Stimulated activated naive B cell treated with anti-CD40 and anti-IgM and Interleukin-4, amounts not matched to agents 10 μg/mL and 1 μg/mL and 100 μg/mL, for 72 hours (primary cell): ENCODE measurements around the gene NIT1.
A peak's percentile ranks its signal among the peaks of the same experiment; 100 is the strongest.

Experiments used
- ATAC-seq, 2 donors: fragments of 150-1000 bp; cut with Tn5 transposase; replicated peaks; 2 replicates each; pipeline ENCODE4 v1.10.0; 2021; ENCODE audit warnings: moderate library complexity in 1 of 2
- DNase-seq: peaks from one replicate; pipeline ENCODE4 v3.0.0; 2021
- H3K27ac Mint-ChIP-seq: one replicate; pipeline ENCODE4 v1.8.0; 2022; ENCODE audit warnings: mild to moderate bottlenecking, mixed read lengths
- H3K27me3 Mint-ChIP-seq, 2 donors: one replicate each; pipeline ENCODE4 v1.8.0; 2022; ENCODE audit warnings: mixed read lengths in 2 of 2
- H3K36me3 Mint-ChIP-seq, 2 donors: one replicate each; pipeline ENCODE4 v1.8.0; 2022; ENCODE audit warnings: mixed read lengths in 2 of 2, mild to moderate bottlenecking in 1 of 2
- H3K4me1 Mint-ChIP-seq, 2 donors: one replicate each; pipeline ENCODE4 v1.8.0; 2022; ENCODE audit warnings: mixed read lengths in 2 of 2, mild to moderate bottlenecking in 1 of 2
- H3K4me3 Mint-ChIP-seq, 2 donors: one replicate each; pipeline ENCODE4 v1.8.0; 2022; ENCODE audit warnings: mild to moderate bottlenecking in 2 of 2, mixed read lengths in 2 of 2, moderate library complexity in 1 of 2
- H3K9me3 Mint-ChIP-seq, 2 donors: one replicate each; pipeline ENCODE4 v1.8.0; 2022; ENCODE audit warnings: mixed read lengths in 2 of 2, mild to moderate bottlenecking in 1 of 2

The NIT1 gene

GRCh38 chr1:161133220-161133740 lies 15.4 kb downstream of the NIT1 start:
- Mint-ChIP-seq H3K9me3 (no peaks in the 10 kb centered on the region), H3K27ac (no peak overlapping the region), H3K27me3 (no peaks in the 10 kb centered on the region), H3K4me3 (no peak overlapping the region), H3K36me3 (peaks cover 17 to 24% of the 10 kb centered on the region in 2 donors), H3K4me1 (peaks cover 25 to 48% of the 10 kb centered on the region in 2 donors)
- DNase-seq, result no peak
- ATAC-seq, result peak; percentile 10 to 20

- DNase-seq (no peak), ATAC-seq (no peak)
- H3K9me3 Mint-ChIP-seq, result no peaks in the 10 kb centered on the region
- no peak overlapping the region for H3K27ac Mint-ChIP-seq
- H3K36me3 Mint-ChIP-seq, result peaks cover 13 to 15% of the 10 kb centered on the region in 2 donors
- no peak overlapping the region for H3K4me3 Mint-ChIP-seq
- peaks cover 3 to 13% of the 10 kb centered on the region in 2 donors for H3K4me1 Mint-ChIP-seq
- H3K27me3 Mint-ChIP-seq, result no peaks in the 10 kb centered on the region
Measured at GRCh38 chr1:161137881-161138280, 20.0 kb downstream of the NIT1 start.

- ATAC-seq (no peak), DNase-seq (no peak)
- Mint-ChIP-seq H3K27ac (no peak overlapping the region), H3K27me3 (no peaks in the 10 kb centered on the region), H3K4me1 (peaks cover 3 to 13% of the 10 kb centered on the region in 2 donors), H3K36me3 (peaks cover 13 to 15% of the 10 kb centered on the region in 2 donors), H3K9me3 (no peaks in the 10 kb centered on the region), H3K4me3 (no peak overlapping the region)
Measured at GRCh38 chr1:161138431-161138830, 20.5 kb downstream of the NIT1 start.

GRCh38 chr1:161139766-161140165 lies 21.9 kb downstream of the NIT1 start:
- H3K27me3 Mint-ChIP-seq, result no peaks in the 10 kb centered on the region
- H3K4me1 Mint-ChIP-seq, result peaks cover 3 to 13% of the 10 kb centered on the region in 2 donors
- no peak overlapping the region for H3K4me3 Mint-ChIP-seq
- DNase-seq, result no peak
- peak in 1 of 2 donors; percentile 41 for ATAC-seq
- peaks cover 15% of the 10 kb centered on the region in 2 donors for H3K36me3 Mint-ChIP-seq
- no peaks in the 10 kb centered on the region for H3K9me3 Mint-ChIP-seq
- H3K27ac Mint-ChIP-seq, result no peak overlapping the region

GRCh38 chr1:161140755-161141400 lies 23.0 kb downstream of the NIT1 start:
- Mint-ChIP-seq H3K9me3 (no peaks in the 10 kb centered on the region), H3K27me3 (no peaks in the 10 kb centered on the region), H3K4me1 (peaks cover 3 to 7% of the 10 kb centered on the region in 2 donors), H3K27ac (no peak overlapping the region), H3K36me3 (peaks cover 7 to 9% of the 10 kb centered on the region in 2 donors), H3K4me3 (no peak overlapping the region)
- DNase-seq, result no peak
- no peak for ATAC-seq

GRCh38 chr1:161145832-161146231 lies 27.9 kb downstream of the NIT1 start:
- Mint-ChIP-seq H3K9me3 (no peaks in the 10 kb centered on the region), H3K27ac (no peak overlapping the region), H3K27me3 (no peaks in the 10 kb centered on the region), H3K4me3 (no peak overlapping the region), H3K36me3 (peaks cover 0 to 4% of the 10 kb centered on the region in 2 donors), H3K4me1 (no peaks in the 10 kb centered on the region)
- ATAC-seq, result no peak
- DNase-seq, result no peak

- peaks cover 10 to 26% of the 10 kb centered on the region in 2 donors for H3K36me3 Mint-ChIP-seq
- H3K27ac Mint-ChIP-seq, result peak overlapping the region; percentile 99
- peak; percentile 17 to 28 for ATAC-seq
- no peaks in the 10 kb centered on the region for H3K27me3 Mint-ChIP-seq
- H3K4me1 Mint-ChIP-seq, result peaks cover 12 to 13% of the 10 kb centered on the region in 2 donors
- no peak for DNase-seq
- peak overlapping the region; percentile 95 to 98 for H3K4me3 Mint-ChIP-seq
- H3K9me3 Mint-ChIP-seq, result no peaks in the 10 kb centered on the region
Measured at GRCh38 chr1:161153176-161153575, 35.3 kb downstream of the NIT1 start.

- Mint-ChIP-seq H3K9me3 (no peaks in the 10 kb centered on the region), H3K27ac (peak within 1 kb of the TSS; percentile 99), H3K36me3 (peaks cover 10 to 31% of the 10 kb centered on the region in 2 donors), H3K4me1 (peaks cover 15 to 17% of the 10 kb centered on the region in 2 donors), H3K27me3 (no peaks in the 10 kb centered on the region), H3K4me3 (peak within 1 kb of the TSS; percentile 95 to 98)
- DNase-seq (peak; percentile 79), ATAC-seq (peak; percentile 96 to 98)
Measured at GRCh38 chr1:161153682-161154337, 35.9 kb downstream of the NIT1 start, which contains the start of gene UFC1. Gene UFC1 (plus strand): TSS chr1:161153978. CDS start chr1:161153998, 20 bp downstream.

- ATAC-seq, result no peak
- H3K4me3 Mint-ChIP-seq, result no peak overlapping the region
- H3K27me3 Mint-ChIP-seq, result no peaks in the 10 kb centered on the region
- no peak for DNase-seq
- H3K4me1 Mint-ChIP-seq, result peaks cover 44 to 57% of the 10 kb centered on the region in 2 donors
- peaks cover 21 to 51% of the 10 kb centered on the region in 2 donors for H3K36me3 Mint-ChIP-seq
- no peaks in the 10 kb centered on the region for H3K9me3 Mint-ChIP-seq
- H3K27ac Mint-ChIP-seq, result peak overlapping the region; percentile 57
Measured at GRCh38 chr1:161157867-161158266, 40.0 kb downstream of the NIT1 start.

GRCh38 chr1:161158316-161159010 lies 40.6 kb downstream of the NIT1 start:
- H3K9me3 Mint-ChIP-seq, result no peaks in the 10 kb centered on the region
- H3K27me3 Mint-ChIP-seq, result no peaks in the 10 kb centered on the region
- peaks cover 49 to 63% of the 10 kb centered on the region in 2 donors for H3K4me1 Mint-ChIP-seq
- H3K27ac Mint-ChIP-seq, result peak overlapping the region; percentile 97
- H3K36me3 Mint-ChIP-seq, result peaks cover 27 to 57% of the 10 kb centered on the region in 2 donors
- ATAC-seq (no peak), DNase-seq (no peak)
- H3K4me3 Mint-ChIP-seq, result peak overlapping the region; percentile 93 to 95

GRCh38 chr1:161159087-161159912 lies 41.4 kb downstream of the NIT1 start, which contains the start of gene USP21:
Gene USP21 (plus strand): TSS chr1:161159500. CDS start chr1:161160641, 1,141 bp downstream.
- DNase-seq, result peak; percentile 85
- Mint-ChIP-seq H3K27ac (peak within 1 kb of the TSS; percentile 97), H3K36me3 (peaks cover 30 to 66% of the 10 kb centered on the region in 2 donors)

GRCh38 chr1:161159913-161160243 lies 42.0 kb downstream of the NIT1 start:
- Mint-ChIP-seq H3K27me3 (no peaks in the 10 kb centered on the region), H3K9me3 (no peaks in the 10 kb centered on the region), H3K4me3 (peak overlapping the region; percentile 93 to 95), H3K36me3 (peaks cover 30 to 67% of the 10 kb centered on the region in 2 donors), H3K4me1 (peaks cover 52 to 68% of the 10 kb centered on the region in 2 donors), H3K27ac (peak overlapping the region; percentile 97)
- ATAC-seq, result no peak
- DNase-seq, result no peak

More at GRCh38 chr1:161159087-161159912, 41.4 kb downstream of the NIT1 start, which contains the start of gene USP21:
- Mint-ChIP-seq H3K4me3 (peak within 1 kb of the TSS; percentile 93 to 95), H3K27me3 (no peaks in the 10 kb centered on the region), H3K4me1 (peaks cover 53 to 68% of the 10 kb centered on the region in 2 donors), H3K9me3 (no peaks in the 10 kb centered on the region)
- ATAC-seq, result peak; percentile 95 to 97

GRCh38 chr1:161160671-161161145 lies 42.8 kb downstream of the NIT1 start:
- DNase-seq (no peak), ATAC-seq (no peak)
- H3K4me3 Mint-ChIP-seq, result peak overlapping the region; percentile 93 to 95
- H3K4me1 Mint-ChIP-seq, result peaks cover 49 to 68% of the 10 kb centered on the region in 2 donors
- peaks cover 25 to 62% of the 10 kb centered on the region in 2 donors for H3K36me3 Mint-ChIP-seq
- peak overlapping the region; percentile 26 for H3K27ac Mint-ChIP-seq
- H3K27me3 Mint-ChIP-seq, result no peaks in the 10 kb centered on the region
- no peaks in the 10 kb centered on the region for H3K9me3 Mint-ChIP-seq
